HFF-Myc (cell line): ENCODE data around the gene GNS.

Experiments used
- DNase-seq: peaks from one replicate; pipeline ENCODE4 v3.0.0-alpha.2; 2011; ENCODE audit warnings: low read depth; ENCODE audit errors: extremely low read depth
- H3K4me3 ChIP-seq: replicated peaks from 2 replicates; pipeline ENCODE4 v1.5.1; 2011; ENCODE audit warnings: low read depth, mild to moderate bottlenecking, control low read depth, low read length
- CTCF ChIP-seq: IDR thresholded peaks from 2 replicates; pipeline ENCODE4 v1.5.1; 2012; ENCODE audit warnings: mild to moderate bottlenecking, low read depth, low read length, control low read depth; ENCODE audit errors: missing control alignments

Gene GNS

GRCh38 chr12:64756376-64756775 is 2.8 kb downstream of the GNS start:
- TF ChIP-seq CTCF, result no peak
- H3K4me3 ChIP-seq, result no peak overlapping the region
- no peak for DNase-seq

DNA sequence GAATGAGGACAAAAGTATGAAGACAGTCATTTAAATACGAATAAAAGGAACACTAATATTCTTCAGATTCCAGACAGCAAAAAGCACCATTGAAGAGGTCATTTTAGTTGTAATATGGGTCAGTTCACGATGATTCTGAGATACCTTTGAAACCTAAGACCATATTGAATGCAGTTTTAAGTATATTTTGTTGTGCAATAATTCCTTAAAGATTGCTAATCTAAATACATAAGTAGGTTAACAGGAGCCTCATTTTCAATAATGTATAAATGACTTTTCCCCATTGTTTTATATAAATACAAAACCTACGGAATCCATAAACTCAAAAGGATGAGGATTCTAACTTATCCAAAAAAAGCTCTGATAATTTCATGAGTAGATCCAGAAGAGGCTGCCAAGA is 5.8 kb downstream of the GNS start:
- no peak for DNase-seq
- no peak for TF ChIP-seq CTCF

GRCh38 chr12:64752833-64753238 is 6.4 kb downstream of the GNS start:
- TF ChIP-seq CTCF, result no peak
- no peak for DNase-seq
- no peak overlapping the region for H3K4me3 ChIP-seq

More for the DNA sequence above, 5.8 kb downstream of the GNS start:
- no peak overlapping the region for H3K4me3 ChIP-seq

DNA sequence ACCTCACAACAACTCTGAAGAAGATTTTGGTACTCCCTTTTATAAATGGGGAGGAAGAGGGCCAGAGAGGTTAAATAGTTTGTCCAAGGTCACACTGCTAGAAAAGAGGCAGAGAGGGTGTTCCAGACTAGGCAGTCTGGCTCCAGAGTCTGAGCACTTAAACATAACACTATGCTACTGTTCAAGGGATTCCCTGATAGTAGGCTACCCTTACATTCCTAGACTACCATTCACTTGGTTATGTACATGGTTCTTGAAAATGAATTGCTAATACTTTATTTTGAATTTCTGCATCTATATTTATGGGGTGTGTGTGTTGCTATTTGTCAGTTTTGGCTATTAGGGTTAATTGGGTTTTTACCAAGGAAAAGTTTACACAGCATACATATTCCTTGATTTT is 7.2 kb downstream of the GNS start:
- no peak for TF ChIP-seq CTCF
- H3K4me3 ChIP-seq, result no peak overlapping the region
- no peak for DNase-seq

DNA sequence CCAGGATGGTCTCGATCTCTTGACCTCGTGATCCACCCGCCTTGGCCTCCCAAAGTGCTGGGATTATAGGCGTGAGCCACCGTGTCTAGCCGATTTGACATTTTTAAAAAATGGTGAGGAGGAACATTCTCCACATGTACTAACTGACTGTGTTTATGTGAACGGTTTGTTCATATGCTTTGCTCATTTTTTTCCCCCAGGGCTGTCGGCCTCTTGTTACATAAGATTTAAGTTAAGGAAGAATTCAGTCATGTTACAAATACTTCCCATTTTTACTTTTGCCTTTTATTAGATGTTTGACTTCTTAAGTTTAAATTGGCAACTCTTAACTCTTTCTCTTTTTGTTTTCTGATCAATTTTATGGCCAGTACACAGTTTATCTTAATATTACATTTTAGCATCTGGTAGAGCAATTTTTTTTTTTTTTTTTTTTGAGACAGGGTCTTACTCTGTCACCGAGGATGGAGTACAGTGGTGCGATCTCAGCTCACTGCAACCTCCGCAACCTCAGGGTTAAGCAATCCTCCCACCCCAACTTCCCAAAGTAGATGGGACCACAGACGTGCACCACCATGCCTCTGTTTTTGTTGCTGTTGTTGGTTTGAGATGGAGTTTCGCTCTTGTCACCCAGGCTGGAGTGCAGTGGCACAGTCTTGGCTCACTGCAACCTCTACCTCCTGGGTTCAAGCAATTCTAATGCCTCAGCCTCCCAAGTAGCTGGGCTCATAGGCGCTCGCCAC is 9.6 kb downstream of the GNS start:
- H3K4me3 ChIP-seq, result no peak overlapping the region
- DNase-seq, result no peak
- TF ChIP-seq CTCF, result no peak

DNA sequence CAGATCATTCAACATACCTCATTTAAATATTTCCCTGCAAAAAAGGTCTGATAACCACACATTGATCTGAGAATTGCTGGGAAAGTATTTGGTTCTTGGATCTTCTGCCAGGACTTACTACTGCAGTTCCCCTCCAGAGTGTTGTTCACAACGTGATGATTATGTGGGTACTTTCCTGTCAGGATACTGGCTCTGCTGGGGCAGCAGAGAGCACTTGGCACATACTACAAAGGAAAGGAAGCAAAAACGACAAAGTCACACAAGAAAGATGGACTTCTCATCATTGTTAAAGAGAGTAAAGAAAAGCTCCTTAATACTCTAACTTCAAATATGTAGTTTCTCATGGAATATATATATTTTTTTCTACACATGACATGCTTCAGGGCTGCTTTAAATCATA is 11.5 kb downstream of the GNS start:
- no peak for TF ChIP-seq CTCF
- DNase-seq, result no peak
- H3K4me3 ChIP-seq, result no peak overlapping the region

GRCh38 chr12:64746663-64747062 is 12.5 kb downstream of the GNS start:
- no peak for TF ChIP-seq CTCF
- H3K4me3 ChIP-seq, result no peak overlapping the region
- DNase-seq, result peak; percentile 35
